Activated B cell treated with CpG ODN at 0.5 μM for 24 hours (primary cell): ENCODE measurements around the gene ANO6. TPM values are rescaled to one million over a fixed set of nuclear protein-coding genes. Genes with fewer than 3 reads are reported as not detected.

Experiments used
- ATAC-seq: fragments of 200-7000 bp; cut with Tn5 transposase; one replicate; pipeline ENCODE4 v1.10.0; 2021; ENCODE audit warnings: low read depth, mild to moderate bottlenecking, moderate library complexity
- CTCF ChIA-PET: fragments of 350-600 bp; sonication (Branson Sonifier 250); formaldehyde crosslinking; loops from one replicate; lab custom pipeline; 2021; ENCODE audit warnings: antibody characterized with exemption; lab: Charles Lee
- POLR2A ChIA-PET: fragments of 350-600 bp; sonication (Branson Sonifier 250); formaldehyde crosslinking; loops from one replicate; lab custom pipeline; 2021; ENCODE audit warnings: antibody characterized with exemption; lab: Charles Lee
- DNase-seq: peaks from one replicate; pipeline ENCODE4 v3.0.0; 2022
- H3K27ac Mint-ChIP-seq: one replicate; pipeline ENCODE4 v1.8.0; 2020; ENCODE audit warnings: mixed read lengths
- H3K27me3 Mint-ChIP-seq: one replicate; pipeline ENCODE4 v1.8.0; 2021; ENCODE audit warnings: mixed read lengths
- H3K36me3 Mint-ChIP-seq: one replicate; pipeline ENCODE4 v1.8.0; 2021; ENCODE audit warnings: low read depth, mixed read lengths
- H3K4me1 Mint-ChIP-seq: one replicate; pipeline ENCODE4 v1.8.0; 2021; ENCODE audit warnings: mixed read lengths
- H3K4me3 Mint-ChIP-seq: one replicate; pipeline ENCODE4 v1.8.0; 2020; ENCODE audit warnings: mild to moderate bottlenecking, mixed read lengths
- H3K9me3 Mint-ChIP-seq: one replicate; pipeline ENCODE4 v1.8.0; 2020; ENCODE audit warnings: mixed read lengths
- CTCF ChIP-seq: fragments of 200-600 bp; IDR thresholded peaks from one replicate; pipeline ENCODE4 v1.8.0; 2022; ENCODE audit warnings: antibody characterized with exemption, mild to moderate bottlenecking
- intact Hi-C: fragments of 100-400 bp; cut with micrococcal nuclease; formaldehyde crosslinking; loops from one replicate; pipeline ENCODE4 v1.15.1; 2024
- total RNA-seq: library from RNA; stranded (reverse); gene quantifications from 2 replicates; pipeline ENCODE4 v1.2.3, GENCODE V29; 2022

Gene ANO6
- total RNA-seq, 1 donor from 2014 or later, result 16.3 TPM

- DNase-seq (no peak), ATAC-seq (no peak)
- Mint-ChIP-seq H3K36me3 (peaks cover 70% of the 10 kb centered on the region), H3K27me3 (no peaks in the 10 kb centered on the region), H3K4me1 (no peaks in the 10 kb centered on the region), H3K4me3 (no peak overlapping the region), H3K27ac (no peak overlapping the region), H3K9me3 (no peaks in the 10 kb centered on the region)
- ChIA-PET CTCF (no interaction called here), POLR2A (no interaction called here)
- TF ChIP-seq CTCF, result no peak
- intact Hi-C loops, result no loop called here
Measured at GRCh38 chr12:45353944-45354343, 138.0 kb downstream of the ANO6 start.

GRCh38 chr12:45354399-45354798, 138.5 kb downstream of the ANO6 start:
- CTCF ChIA-PET, result no interaction called here

GRCh38 chr12:45355730-45356129, 139.8 kb downstream of the ANO6 start:
- no peak overlapping the region for H3K4me3 Mint-ChIP-seq
- ATAC-seq (no peak), DNase-seq (no peak)
- no peak overlapping the region for H3K27ac Mint-ChIP-seq
- intact Hi-C loops, result no loop called here
- no peaks in the 10 kb centered on the region for H3K9me3 Mint-ChIP-seq
- H3K27me3 Mint-ChIP-seq, result no peaks in the 10 kb centered on the region
- H3K36me3 Mint-ChIP-seq, result peaks cover 66% of the 10 kb centered on the region
- CTCF ChIA-PET, result no interaction called here
- H3K4me1 Mint-ChIP-seq, result no peaks in the 10 kb centered on the region
- no peak for TF ChIP-seq CTCF
- POLR2A ChIA-PET, result no interaction called here

More at GRCh38 chr12:45354399-45354798, 138.5 kb downstream of the ANO6 start:
- Mint-ChIP-seq H3K36me3 (peaks cover 68% of the 10 kb centered on the region), H3K4me3 (no peak overlapping the region), H3K4me1 (no peaks in the 10 kb centered on the region), H3K27me3 (no peaks in the 10 kb centered on the region), H3K9me3 (no peaks in the 10 kb centered on the region), H3K27ac (no peak overlapping the region)
- intact Hi-C loops, result no loop called here
- POLR2A ChIA-PET, result no interaction called here
- ATAC-seq (no peak), DNase-seq (no peak)
- TF ChIP-seq CTCF, result no peak

- intact Hi-C loops, result no loop called here
- TF ChIP-seq CTCF, result no peak
- DNase-seq (no peak), ATAC-seq (no peak)
- Mint-ChIP-seq H3K36me3 (peaks cover 65% of the 10 kb centered on the region), H3K4me3 (no peak overlapping the region), H3K9me3 (peaks cover 6% of the 10 kb centered on the region), H3K27ac (no peak overlapping the region), H3K4me1 (no peaks in the 10 kb centered on the region), H3K27me3 (no peaks in the 10 kb centered on the region)
- CTCF ChIA-PET, result no interaction called here
- POLR2A ChIA-PET, result no interaction called here
Measured at GRCh38 chr12:45356822-45357538, 141.1 kb downstream of the ANO6 start.

- Mint-ChIP-seq H3K4me3 (no peak overlapping the region), H3K27me3 (no peaks in the 10 kb centered on the region), H3K36me3 (peaks cover 67% of the 10 kb centered on the region), H3K27ac (no peak overlapping the region), H3K9me3 (peaks cover 6% of the 10 kb centered on the region), H3K4me1 (no peaks in the 10 kb centered on the region)
- POLR2A ChIA-PET, result no interaction called here
- no peak for TF ChIP-seq CTCF
- intact Hi-C loops, result no loop called here
- no peak for ATAC-seq
- no peak for DNase-seq
- CTCF ChIA-PET, result no interaction called here
Measured at GRCh38 chr12:45357539-45358417, 141.9 kb downstream of the ANO6 start.
